ENCODE measurements around the gene PIM2. TPM values are rescaled to one million over a fixed set of nuclear protein-coding genes. Genes with fewer than 3 reads are reported as not detected.
A peak's percentile ranks its signal among the peaks of the same experiment; 100 is the strongest.

The PIM2 gene
- total RNA-seq, 1 donor from 2014 or later, result 9.3 TPM

GRCh38 chrX:48910926-48911411, 7.9 kb downstream of the PIM2 start:
- peaks cover 10% of the 10 kb centered on the region for H3K36me3 Mint-ChIP-seq
- peaks cover 13% of the 10 kb centered on the region for H3K4me1 Mint-ChIP-seq (ENCODE audit: unreplicated experiment)
- TF ChIP-seq, protein P1, sequence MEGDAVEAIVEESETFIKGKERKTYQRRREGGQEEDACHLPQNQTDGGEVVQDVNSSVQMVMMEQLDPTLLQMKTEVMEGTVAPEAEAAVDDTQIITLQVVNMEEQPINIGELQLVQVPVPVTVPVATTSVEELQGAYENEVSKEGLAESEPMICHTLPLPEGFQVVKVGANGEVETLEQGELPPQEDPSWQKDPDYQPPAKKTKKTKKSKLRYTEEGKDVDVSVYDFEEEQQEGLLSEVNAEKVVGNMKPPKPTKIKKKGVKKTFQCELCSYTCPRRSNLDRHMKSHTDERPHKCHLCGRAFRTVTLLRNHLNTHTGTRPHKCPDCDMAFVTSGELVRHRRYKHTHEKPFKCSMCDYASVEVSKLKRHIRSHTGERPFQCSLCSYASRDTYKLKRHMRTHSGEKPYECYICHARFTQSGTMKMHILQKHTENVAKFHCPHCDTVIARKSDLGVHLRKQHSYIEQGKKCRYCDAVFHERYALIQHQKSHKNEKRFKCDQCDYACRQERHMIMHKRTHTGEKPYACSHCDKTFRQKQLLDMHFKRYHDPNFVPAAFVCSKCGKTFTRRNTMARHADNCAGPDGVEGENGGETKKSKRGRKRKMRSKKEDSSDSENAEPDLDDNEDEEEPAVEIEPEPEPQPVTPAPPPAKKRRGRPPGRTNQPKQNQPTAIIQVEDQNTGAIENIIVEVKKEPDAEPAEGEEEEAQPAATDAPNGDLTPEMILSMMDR (conservative IDR thresholded peaks at IDR 0.05), result no peak
- peak overlapping the region; percentile 97 for H3K27ac Mint-ChIP-seq
- peak overlapping the region; percentile 94 for H3K4me3 Mint-ChIP-seq
- no peaks in the 10 kb centered on the region for H3K9me3 Mint-ChIP-seq
- H3K27me3 Mint-ChIP-seq, result no peaks in the 10 kb centered on the region
- no peak for DNase-seq (ENCODE audit: extremely low spot score, unreplicated experiment)

DNA sequence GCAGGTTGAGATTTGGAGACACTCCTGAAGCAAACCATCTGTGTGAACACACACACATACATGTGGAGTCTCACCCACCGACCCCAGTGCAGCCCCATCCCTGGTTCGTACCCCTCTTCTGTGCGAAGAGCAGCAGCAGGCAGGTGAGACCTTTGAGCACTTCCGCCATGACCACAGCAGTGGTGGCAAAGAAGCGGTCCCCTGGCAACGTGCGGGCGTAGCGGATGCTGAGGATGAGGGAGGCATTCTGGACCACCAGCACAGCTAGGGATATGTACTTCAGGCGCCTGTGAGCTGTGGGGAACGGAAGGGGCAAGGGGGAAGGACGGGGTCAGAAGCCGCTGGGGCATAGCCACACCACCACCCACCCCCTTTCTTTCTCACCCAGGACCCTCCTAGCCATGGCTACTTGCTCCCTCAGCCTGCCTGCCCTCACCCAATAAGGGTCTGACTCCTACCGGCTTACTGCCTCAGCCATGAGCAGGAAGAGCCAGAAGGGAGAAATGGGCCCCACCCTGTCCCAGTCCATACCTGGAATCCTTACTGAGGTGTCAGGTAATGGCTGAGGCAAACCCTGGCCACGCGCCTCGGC, 9.0 kb downstream of the PIM2 start:
- Mint-ChIP-seq H3K27me3 (no peaks in the 10 kb centered on the region), H3K4me1 (ENCODE audit: unreplicated experiment) (peaks cover 13% of the 10 kb centered on the region), H3K4me3 (peak overlapping the region; percentile 94), H3K9me3 (no peaks in the 10 kb centered on the region), H3K27ac (peak overlapping the region; percentile 97), H3K36me3 (peaks cover 10% of the 10 kb centered on the region)
- TF ChIP-seq, protein P1 (conservative IDR thresholded peaks at IDR 0.05), result no peak
- no peak for DNase-seq (ENCODE audit: extremely low spot score, unreplicated experiment)

DNA sequence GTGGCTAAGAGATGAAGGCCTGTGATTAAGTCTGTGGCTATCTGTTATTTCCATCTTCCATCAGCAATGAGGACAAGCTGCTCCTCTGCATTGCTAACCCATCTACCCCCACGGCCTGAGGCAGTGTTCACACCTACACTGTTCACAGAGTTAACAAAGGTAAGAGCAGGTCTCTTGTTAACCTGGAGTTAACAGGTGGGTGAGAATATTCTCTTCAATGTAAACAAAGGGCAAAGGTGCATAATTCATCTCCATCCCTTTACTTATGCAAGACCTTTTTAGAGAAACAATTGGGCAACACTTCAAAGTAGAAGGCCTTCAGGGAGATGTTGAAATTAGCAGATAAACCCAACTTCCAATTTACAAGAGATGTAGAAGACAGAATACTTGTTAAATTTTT, 10.2 kb downstream of the PIM2 start:
- H3K9me3 Mint-ChIP-seq, result no peaks in the 10 kb centered on the region
- H3K4me3 Mint-ChIP-seq, result peak overlapping the region; percentile 9
- TF ChIP-seq, protein P1 (conservative IDR thresholded peaks at IDR 0.05), result no peak
- H3K4me1 Mint-ChIP-seq (ENCODE audit: unreplicated experiment), result peaks cover 13% of the 10 kb centered on the region
- peak overlapping the region; percentile 44 for H3K27ac Mint-ChIP-seq
- no peaks in the 10 kb centered on the region for H3K27me3 Mint-ChIP-seq
- no peak for DNase-seq (ENCODE audit: extremely low spot score, unreplicated experiment)
- peaks cover 10% of the 10 kb centered on the region for H3K36me3 Mint-ChIP-seq

DNA sequence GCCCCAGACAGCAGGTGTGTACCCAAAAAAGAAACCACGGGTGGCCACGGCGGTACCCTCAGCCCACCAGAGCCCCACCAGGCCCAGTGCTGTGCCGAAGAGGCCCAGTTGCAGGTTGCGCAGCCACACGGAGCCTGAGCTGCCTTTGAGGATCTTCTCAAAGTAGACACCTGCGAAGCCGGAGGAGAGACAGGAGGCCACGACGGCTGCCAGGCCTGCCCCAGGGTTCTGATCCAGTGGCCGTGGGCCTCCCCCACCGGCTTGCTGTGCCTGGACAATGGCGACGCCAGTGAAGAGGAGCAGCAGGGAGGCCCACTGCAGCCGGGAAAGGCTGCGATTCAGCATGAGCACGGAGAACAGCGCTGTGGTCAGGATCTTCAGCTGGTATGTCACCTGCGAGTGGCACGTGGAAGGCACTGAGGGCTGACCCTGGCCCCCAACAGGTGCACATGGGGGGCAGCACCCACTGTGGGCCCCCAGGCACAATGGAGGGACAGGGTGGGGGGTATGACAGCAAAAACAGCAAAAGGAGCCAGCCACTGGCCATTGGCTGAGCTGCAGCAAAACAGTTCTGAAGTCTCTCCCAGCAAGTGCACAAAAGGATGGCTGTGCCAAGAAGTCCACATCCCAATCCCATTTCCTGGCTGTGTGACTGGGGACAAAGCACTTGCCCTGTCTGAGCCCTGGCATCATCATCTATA, 13.6 kb downstream of the PIM2 start:
- no peak overlapping the region for H3K27ac Mint-ChIP-seq
- H3K27me3 Mint-ChIP-seq, result no peaks in the 10 kb centered on the region
- no peak for DNase-seq (ENCODE audit: extremely low spot score, unreplicated experiment)
- H3K4me1 Mint-ChIP-seq (ENCODE audit: unreplicated experiment), result peaks cover under 1% of the 10 kb centered on the region
- H3K9me3 Mint-ChIP-seq, result no peaks in the 10 kb centered on the region
- no peak overlapping the region for H3K4me3 Mint-ChIP-seq
- H3K36me3 Mint-ChIP-seq, result no peaks in the 10 kb centered on the region
- TF ChIP-seq, protein P1 (conservative IDR thresholded peaks at IDR 0.05), result no peak

GRCh38 chrX:48904626-48905025, 14.2 kb downstream of the PIM2 start:
- Mint-ChIP-seq H3K4me3 (no peak overlapping the region), H3K4me1 (ENCODE audit: unreplicated experiment) (no peaks in the 10 kb centered on the region), H3K27me3 (no peaks in the 10 kb centered on the region), H3K36me3 (no peaks in the 10 kb centered on the region), H3K9me3 (no peaks in the 10 kb centered on the region), H3K27ac (no peak overlapping the region)
- TF ChIP-seq, protein P1 (conservative IDR thresholded peaks at IDR 0.05), result no peak
- no peak for DNase-seq (ENCODE audit: extremely low spot score, unreplicated experiment)
